Dermis blood vessel endothelial cell (primary cell): Measurements from ENCODE around the gene PLCB1. TPM values are rescaled to one million over a fixed set of nuclear protein-coding genes. Genes with fewer than 3 reads are reported as not detected.
"Not testable (repeated sequence)": the region's sequence is repeated elsewhere in the genome, so short reads cannot be mapped to it uniquely, and the experiment has no call there.

Source experiments
- DNase-seq: peaks from one replicate; pipeline ENCODE4 v3.0.0; 2010
- total RNA-seq: library from RNA; depleted of rRNA; stranded (reverse); fragments of >200 nt; gene quantifications from 2 replicates; pipeline ENCODE4 v1.2.3, GENCODE V29; 2014

The PLCB1 gene
- total RNA-seq, 1 donor from 2014 or later = 19.6 TPM

GRCh38 chr20:8408587-8409307 is 276.7 kb downstream of the PLCB1 start:
- no peak for DNase-seq

GRCh38 chr20:8413691-8414090 is 281.6 kb downstream of the PLCB1 start:
- DNase-seq = no peak

GRCh38 chr20:8414586-8415274 is 282.7 kb downstream of the PLCB1 start:
- peak; percentile 8 for DNase-seq

- no peak for DNase-seq
These were observed 289.9 kb downstream of the PLCB1 start for GRCh38 chr20:8421981-8422380.

GRCh38 chr20:8423482-8423881 is 291.4 kb downstream of the PLCB1 start:
- no peak for DNase-seq

- no peak for DNase-seq
These were observed 291.9 kb downstream of the PLCB1 start for GRCh38 chr20:8424010-8424409.

GRCh38 chr20:8425016-8425415 is 292.9 kb downstream of the PLCB1 start:
- DNase-seq = no peak

- DNase-seq = no peak
These were observed 293.7 kb downstream of the PLCB1 start for GRCh38 chr20:8425802-8426201.

- DNase-seq = peak; percentile 59
These were observed 295.5 kb downstream of the PLCB1 start for GRCh38 chr20:8427419-8428040.

GRCh38 chr20:8428988-8429387 is 296.9 kb downstream of the PLCB1 start:
- DNase-seq = no peak

- peak; percentile 27 for DNase-seq
These were observed 299.7 kb downstream of the PLCB1 start for GRCh38 chr20:8431538-8432434.

- peak; percentile 24 for DNase-seq
These were observed 300.5 kb downstream of the PLCB1 start for GRCh38 chr20:8432435-8433148.

- no peak for DNase-seq
These were observed 301.2 kb downstream of the PLCB1 start for GRCh38 chr20:8433291-8433690.

GRCh38 chr20:8434326-8434876 is 302.3 kb downstream of the PLCB1 start:
- no peak for DNase-seq

GRCh38 chr20:8435285-8436035 is 303.4 kb downstream of the PLCB1 start:
- DNase-seq = peak; percentile 44

GRCh38 chr20:8436938-8437337 is 304.9 kb downstream of the PLCB1 start:
- not testable (repeated sequence) for DNase-seq

GRCh38 chr20:8438748-8439147 is 306.7 kb downstream of the PLCB1 start:
- DNase-seq = no peak

GRCh38 chr20:8443464-8444072 is 311.5 kb downstream of the PLCB1 start:
- DNase-seq = no peak

- DNase-seq = peak; percentile 15
These were observed 315.4 kb downstream of the PLCB1 start for GRCh38 chr20:8447262-8448120.
